Breast epithelium (tissue), 4 donors: ENCODE measurements around the gene H2AZ1. TPM values are rescaled to one million over a fixed set of nuclear protein-coding genes. Genes with fewer than 3 reads are reported as not detected.
"Not testable (repeated sequence)": the region's sequence is repeated elsewhere in the genome, so short reads cannot be mapped to it uniquely, and the experiment has no call there.

Experiments used
- DNase-seq, 2 donors: peaks; one replicate each; pipeline ENCODE4 v3.0.0-alpha.2; 2019; ENCODE audit warnings: low spot score in 2 of 2
- H3K27ac ChIP-seq, 2 donors: fragments of 200-600 bp; sonication (generic) in 1 of 2; one replicate each; pipeline ENCODE4 v1.5.1; 2016 to 2019; ENCODE audit warnings: mild to moderate bottlenecking in 1 of 2
- H3K27me3 ChIP-seq, 2 donors: fragments of 200-600 bp; sonication (generic) in 1 of 2; one replicate each; pipeline versions ENCODE4 v1.5.1 to v1.6.0; 2017 to 2019; ENCODE audit warnings: control low read depth in 1 of 2, mild to moderate bottlenecking in 1 of 2
- H3K36me3 ChIP-seq: fragments of 200-600 bp; one replicate; pipeline ENCODE4 v1.5.1; 2019
- H3K4me1 ChIP-seq, 2 donors: fragments of 200-600 bp; sonication (generic); one replicate each; pipeline ENCODE4 v1.5.1; 2016 to 2019; ENCODE audit warnings: control low read depth in 1 of 2
- H3K4me3 ChIP-seq, 3 donors: fragments of 200-600 bp; sonication (generic); 1 replicate in 2 of 3; 2 replicates in 1 of 3; pipeline ENCODE4 v1.5.1; 2016 to 2019; ENCODE audit warnings: mild to moderate bottlenecking in 3 of 3, moderate library complexity in 2 of 3
- H3K9me3 ChIP-seq, 2 donors: fragments of 200-600 bp; sonication (generic) in 1 of 2; one replicate each; pipeline ENCODE4 v1.5.1; 2016 to 2019; ENCODE audit warnings: control low read depth in 1 of 2
- CTCF ChIP-seq, 3 donors: fragments of 450-650 bp; IDR thresholded peaks; one replicate each; pipeline ENCODE4 v1.5.1; 2016 to 2017; ENCODE audit warnings: antibody characterized with exemption in 3 of 3, mild to moderate bottlenecking in 3 of 3, moderate library complexity in 3 of 3
- POLR2A ChIP-seq: fragments of 450-650 bp; IDR thresholded peaks from one replicate; pipeline ENCODE4 v1.6.1; 2016; ENCODE audit warnings: antibody characterized with exemption, mild to moderate bottlenecking, moderate library complexity
- POLR2AphosphoS5 ChIP-seq, 3 donors: sonication (generic); formaldehyde crosslinking; IDR thresholded peaks; one replicate each; pipeline ENCODE4 v1.6.1; 2017; ENCODE audit warnings: antibody characterized with exemption in 3 of 3
- intact Hi-C: fragments of 100-400 bp; cut with DNase I; formaldehyde crosslinking; loops from one replicate; pipeline ENCODE4 v1.15.1; 2023; ENCODE audit warnings: low total_unique reads
- total RNA-seq, 3 donors: library from RNA; depleted of rRNA; stranded (reverse); fragments of >200 nt; gene quantifications; one replicate each; pipeline ENCODE4 v1.1.0, GENCODE V29; 2016

H2AZ1 gene
- total RNA-seq, 3 donors from 2014 or later, result 114 to 166 (median 125) TPM

GRCh38 chr4:99965674-99966350, 15.7 kb upstream of the H2AZ1 start:
- TF ChIP-seq CTCF (IDR thresholded peaks at IDR 0.05), result no peak
- TF ChIP-seq POLR2A, result no peak
- TF ChIP-seq POLR2AphosphoS5 (IDR thresholded peaks at IDR 0.05), result no peak
- H3K36me3 ChIP-seq, result no peaks in the 10 kb centered on the region
- no peak for DNase-seq
- H3K4me1 ChIP-seq, result no peaks in the 10 kb centered on the region
- intact Hi-C loops, result no loop called here
- no peaks in the 10 kb centered on the region for H3K27me3 ChIP-seq
- no peak overlapping the region for H3K4me3 ChIP-seq
- no peaks in the 10 kb centered on the region for H3K9me3 ChIP-seq
- no peak overlapping the region for H3K27ac ChIP-seq

- Histone ChIP-seq H3K27me3 (no peaks in the 10 kb centered on the region), H3K4me1 (no peaks in the 10 kb centered on the region), H3K9me3 (no peaks in the 10 kb centered on the region), H3K36me3 (no peaks in the 10 kb centered on the region), H3K27ac (no peak overlapping the region), H3K4me3 (no peak overlapping the region)
- intact Hi-C loops, result no loop called here
- no peak for TF ChIP-seq CTCF (IDR thresholded peaks at IDR 0.05)
- no peak for TF ChIP-seq POLR2AphosphoS5 (IDR thresholded peaks at IDR 0.05)
- DNase-seq, result no peak
Observed at GRCh38 chr4:99965173-99965572, 15.1 kb upstream of the H2AZ1 start.

- no peak for DNase-seq
- no peak overlapping the region for H3K4me3 ChIP-seq
- H3K4me1 ChIP-seq, result no peaks in the 10 kb centered on the region
- intact Hi-C loops, result no loop called here
- no peaks in the 10 kb centered on the region for H3K27me3 ChIP-seq
- H3K9me3 ChIP-seq, result no peaks in the 10 kb centered on the region
- H3K36me3 ChIP-seq, result no peaks in the 10 kb centered on the region
- no peak for TF ChIP-seq POLR2AphosphoS5 (IDR thresholded peaks at IDR 0.05)
- no peak for TF ChIP-seq POLR2A
- TF ChIP-seq CTCF (IDR thresholded peaks at IDR 0.05), result no peak
- H3K27ac ChIP-seq, result no peak overlapping the region
Observed at GRCh38 chr4:99961711-99962110, 11.6 kb upstream of the H2AZ1 start.

- TF ChIP-seq POLR2AphosphoS5 (IDR thresholded peaks at IDR 0.05) (no peak), POLR2A (no peak), CTCF (IDR thresholded peaks at IDR 0.05) (no peak)
- H3K36me3 ChIP-seq, result no peaks in the 10 kb centered on the region
- no peaks in the 10 kb centered on the region for H3K4me1 ChIP-seq
- H3K4me3 ChIP-seq, result no peak overlapping the region
- no peak overlapping the region for H3K27ac ChIP-seq
- no peaks in the 10 kb centered on the region for H3K9me3 ChIP-seq
- H3K27me3 ChIP-seq, result no peaks in the 10 kb centered on the region
- no peak for DNase-seq
- intact Hi-C loops, result no loop called here
Observed at GRCh38 chr4:99960648-99961047, 10.6 kb upstream of the H2AZ1 start.

GRCh38 chr4:99958207-99958606, 8.1 kb upstream of the H2AZ1 start:
- H3K4me1 ChIP-seq, H3K27ac ChIP-seq, H3K27me3 ChIP-seq, H3K9me3 ChIP-seq, H3K36me3 ChIP-seq, DNase-seq, H3K4me3 ChIP-seq, intact Hi-C loops: not testable (repeated sequence)

GRCh38 chr4:99950913-99951254, 809 bp upstream of the H2AZ1 start:
- peak overlapping the region; percentile 77 to 84 (median 77) for H3K4me3 ChIP-seq
- TF ChIP-seq POLR2A (no peak), CTCF (IDR thresholded peaks at IDR 0.05) (no peak), POLR2AphosphoS5 (IDR thresholded peaks at IDR 0.05) (no peak)
- no peaks in the 10 kb centered on the region for H3K4me1 ChIP-seq
- no peak for DNase-seq
- no peaks in the 10 kb centered on the region for H3K9me3 ChIP-seq
- no peaks in the 10 kb centered on the region for H3K27me3 ChIP-seq
- intact Hi-C loops, result no loop called here
- no peaks in the 10 kb centered on the region for H3K36me3 ChIP-seq
- peak overlapping the region; percentile 94 for H3K27ac ChIP-seq
